ENCODE measurements around the gene DENND6B. TPM values are rescaled to one million over a fixed set of nuclear protein-coding genes. Genes with fewer than 3 reads are reported as not detected.

DENND6B gene
- total and polyA plus RNA-seq, 2 of the 13 experiments (the other 11 are each of a cell fraction or from before 2014, with no cell fraction given), result 0.95 to 3.8 TPM

DNA sequence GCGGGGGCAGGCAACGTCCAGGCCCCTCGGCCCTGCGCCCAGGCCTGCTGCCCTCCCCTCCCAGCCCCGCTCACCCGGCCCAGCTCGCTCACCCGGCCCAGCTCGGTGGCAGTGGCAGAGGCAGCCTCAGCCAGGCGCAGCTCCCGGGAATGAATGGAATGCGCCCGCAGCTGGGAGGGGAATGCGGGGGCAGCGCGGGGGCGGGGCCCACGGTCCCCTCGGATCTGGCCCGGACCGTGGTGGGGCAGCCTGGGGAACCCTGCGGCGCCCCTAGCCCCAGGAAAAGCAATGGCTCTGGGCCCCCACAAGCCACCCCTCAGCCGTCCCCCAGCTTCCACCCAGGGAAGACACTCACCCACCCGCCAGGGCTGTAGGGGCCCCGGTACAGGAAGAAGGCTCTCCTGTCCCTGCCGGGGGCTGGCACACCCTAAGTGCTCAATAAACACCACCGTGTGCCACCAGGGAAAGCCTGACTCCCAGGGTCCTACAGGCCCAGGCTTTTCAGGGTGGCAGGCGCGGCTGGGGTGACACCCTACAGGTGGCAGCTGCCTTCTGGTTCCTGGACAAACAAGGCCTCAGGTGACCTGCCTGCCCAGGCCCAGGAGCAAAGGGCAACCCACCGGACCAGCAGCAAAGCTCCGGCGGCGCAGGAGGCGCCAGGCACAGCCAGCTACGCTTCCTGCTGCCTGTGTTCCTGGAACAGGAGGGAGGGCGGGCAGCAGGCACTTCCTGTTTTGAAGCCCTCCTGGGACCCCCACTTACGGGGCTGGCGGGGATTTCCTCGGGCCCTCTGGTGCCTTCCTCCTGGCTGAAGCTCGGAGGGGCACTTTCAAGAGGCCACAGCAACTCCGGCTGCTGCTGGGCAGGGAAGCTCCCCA lies 33.1 kb downstream of the DENND6B start (continued):
- TF ChIP-seq, protein P1, sequence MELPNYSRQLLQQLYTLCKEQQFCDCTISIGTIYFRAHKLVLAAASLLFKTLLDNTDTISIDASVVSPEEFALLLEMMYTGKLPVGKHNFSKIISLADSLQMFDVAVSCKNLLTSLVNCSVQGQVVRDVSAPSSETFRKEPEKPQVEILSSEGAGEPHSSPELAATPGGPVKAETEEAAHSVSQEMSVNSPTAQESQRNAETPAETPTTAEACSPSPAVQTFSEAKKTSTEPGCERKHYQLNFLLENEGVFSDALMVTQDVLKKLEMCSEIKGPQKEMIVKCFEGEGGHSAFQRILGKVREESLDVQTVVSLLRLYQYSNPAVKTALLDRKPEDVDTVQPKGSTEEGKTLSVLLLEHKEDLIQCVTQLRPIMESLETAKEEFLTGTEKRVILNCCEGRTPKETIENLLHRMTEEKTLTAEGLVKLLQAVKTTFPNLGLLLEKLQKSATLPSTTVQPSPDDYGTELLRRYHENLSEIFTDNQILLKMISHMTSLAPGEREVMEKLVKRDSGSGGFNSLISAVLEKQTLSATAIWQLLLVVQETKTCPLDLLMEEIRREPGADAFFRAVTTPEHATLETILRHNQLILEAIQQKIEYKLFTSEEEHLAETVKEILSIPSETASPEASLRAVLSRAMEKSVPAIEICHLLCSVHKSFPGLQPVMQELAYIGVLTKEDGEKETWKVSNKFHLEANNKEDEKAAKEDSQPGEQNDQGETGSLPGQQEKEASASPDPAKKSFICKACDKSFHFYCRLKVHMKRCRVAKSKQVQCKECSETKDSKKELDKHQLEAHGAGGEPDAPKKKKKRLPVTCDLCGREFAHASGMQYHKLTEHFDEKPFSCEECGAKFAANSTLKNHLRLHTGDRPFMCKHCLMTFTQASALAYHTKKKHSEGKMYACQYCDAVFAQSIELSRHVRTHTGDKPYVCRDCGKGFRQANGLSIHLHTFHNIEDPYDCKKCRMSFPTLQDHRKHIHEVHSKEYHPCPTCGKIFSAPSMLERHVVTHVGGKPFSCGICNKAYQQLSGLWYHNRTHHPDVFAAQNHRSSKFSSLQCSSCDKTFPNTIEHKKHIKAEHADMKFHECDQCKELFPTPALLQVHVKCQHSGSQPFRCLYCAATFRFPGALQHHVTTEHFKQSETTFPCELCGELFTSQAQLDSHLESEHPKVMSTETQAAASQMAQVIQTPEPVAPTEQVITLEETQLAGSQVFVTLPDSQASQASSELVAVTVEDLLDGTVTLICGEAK (IDR thresholded peaks at IDR 0.05), result no peak
- TF ChIP-seq, protein P1 (CRISPR knock-in tag; IDR thresholded peaks at IDR 0.05), result no peak; the same call in 1 of the 2 replicates
- TF ChIP-seq KLF9 (CRISPR knock-in tag; IDR thresholded peaks at IDR 0.05; ENCODE audit: low read depth), result no peak
- TF ChIP-seq, protein P2, sequence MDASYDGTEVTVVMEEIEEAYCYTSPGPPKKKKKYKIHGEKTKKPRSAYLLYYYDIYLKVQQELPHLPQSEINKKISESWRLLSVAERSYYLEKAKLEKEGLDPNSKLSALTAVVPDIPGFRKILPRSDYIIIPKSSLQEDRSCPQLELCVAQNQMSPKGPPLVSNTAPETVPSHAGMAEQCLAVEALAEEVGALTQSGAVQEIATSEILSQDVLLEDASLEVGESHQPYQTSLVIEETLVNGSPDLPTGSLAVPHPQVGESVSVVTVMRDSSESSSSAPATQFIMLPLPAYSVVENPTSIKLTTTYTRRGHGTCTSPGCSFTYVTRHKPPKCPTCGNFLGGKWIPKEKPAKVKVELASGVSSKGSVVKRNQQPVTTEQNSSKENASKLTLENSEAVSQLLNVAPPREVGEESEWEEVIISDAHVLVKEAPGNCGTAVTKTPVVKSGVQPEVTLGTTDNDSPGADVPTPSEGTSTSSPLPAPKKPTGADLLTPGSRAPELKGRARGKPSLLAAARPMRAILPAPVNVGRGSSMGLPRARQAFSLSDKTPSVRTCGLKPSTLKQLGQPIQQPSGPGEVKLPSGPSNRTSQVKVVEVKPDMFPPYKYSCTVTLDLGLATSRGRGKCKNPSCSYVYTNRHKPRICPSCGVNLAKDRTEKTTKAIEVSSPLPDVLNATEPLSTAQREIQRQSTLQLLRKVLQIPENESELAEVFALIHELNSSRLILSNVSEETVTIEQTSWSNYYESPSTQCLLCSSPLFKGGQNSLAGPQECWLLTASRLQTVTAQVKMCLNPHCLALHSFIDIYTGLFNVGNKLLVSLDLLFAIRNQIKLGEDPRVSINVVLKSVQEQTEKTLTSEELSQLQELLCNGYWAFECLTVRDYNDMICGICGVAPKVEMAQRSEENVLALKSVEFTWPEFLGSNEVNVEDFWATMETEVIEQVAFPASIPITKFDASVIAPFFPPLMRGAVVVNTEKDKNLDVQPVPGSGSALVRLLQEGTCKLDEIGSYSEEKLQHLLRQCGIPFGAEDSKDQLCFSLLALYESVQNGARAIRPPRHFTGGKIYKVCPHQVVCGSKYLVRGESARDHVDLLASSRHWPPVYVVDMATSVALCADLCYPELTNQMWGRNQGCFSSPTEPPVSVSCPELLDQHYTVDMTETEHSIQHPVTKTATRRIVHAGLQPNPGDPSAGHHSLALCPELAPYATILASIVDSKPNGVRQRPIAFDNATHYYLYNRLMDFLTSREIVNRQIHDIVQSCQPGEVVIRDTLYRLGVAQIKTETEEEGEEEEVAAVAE (CRISPR knock-in tag; IDR thresholded peaks at IDR 0.05; ENCODE audit: borderline replicate concordance), result no peak
- no peak for TF ChIP-seq TEF (CRISPR knock-in tag; IDR thresholded peaks at IDR 0.05)
- TF ChIP-seq NCOA2 (CRISPR knock-in tag; IDR thresholded peaks at IDR 0.05), result peak; percentile 85
- peak; percentile 97 for TF ChIP-seq BRD4 (CRISPR knock-in tag; IDR thresholded peaks at IDR 0.05)
- peak; percentile 72; the same call in 1 of the 2 replicates for TF ChIP-seq MIER3 (CRISPR knock-in tag; IDR thresholded peaks at IDR 0.05; ENCODE audit: borderline replicate concordance)
- peak; percentile 76 for TF ChIP-seq TAF1 (CRISPR knock-in tag; IDR thresholded peaks at IDR 0.05)
- TF ChIP-seq ZSCAN21 (CRISPR knock-in tag; IDR thresholded peaks at IDR 0.05; ENCODE audit: borderline replicate concordance), result peak; percentile 78
- TF ChIP-seq IRF2 (CRISPR knock-in tag; IDR thresholded peaks at IDR 0.05), result peak; percentile 68
- TF ChIP-seq EZH2 (conservative IDR thresholded peaks at IDR 0.05; ENCODE audit: low read depth, low read length), result no peak
- TF ChIP-seq FOSL1 (CRISPR knock-in tag; IDR thresholded peaks at IDR 0.05; ENCODE audit: borderline replicate concordance), result peak; percentile 46; the same call in 1 of the 2 replicates
- TF ChIP-seq GABPB1 (CRISPR knock-in tag; IDR thresholded peaks at IDR 0.05), result peak; percentile 86

Measured in HepG2 (cell line).